Activated T-cell treated with anti-CD3 and anti-CD28 coated beads, Interleukin-2, amount 50 U/mL, for 72 hours (primary cell): Measurements from ENCODE around the gene HFE. TPM values are rescaled to one million over a fixed set of nuclear protein-coding genes. Genes with fewer than 3 reads are reported as not detected.
"Not testable (repeated sequence)": the region's sequence is repeated elsewhere in the genome, so short reads cannot be mapped to it uniquely, and the experiment has no call there.

ENCODE experiments used
- ATAC-seq, 2 donors: fragments of 150-1000 bp; cut with Tn5 transposase; replicated peaks in 1 of 2; 2 replicates each; pipeline ENCODE4 v1.10.0; 2021; ENCODE audit warnings: moderate library complexity in 2 of 2, mild to moderate bottlenecking in 1 of 2
- DNase-seq, 2 donors: peaks; one replicate each; pipeline ENCODE4 v3.0.0; 2021 to 2022; ENCODE audit warnings: mixed read lengths in 1 of 2
- H3K27ac Mint-ChIP-seq: one replicate; pipeline ENCODE4 v1.8.0; 2022; ENCODE audit warnings: mild to moderate bottlenecking, moderate library complexity, mixed read lengths
- H3K27me3 Mint-ChIP-seq: one replicate; pipeline ENCODE4 v1.8.0; 2022; ENCODE audit warnings: low read depth, mixed read lengths
- H3K36me3 Mint-ChIP-seq, 2 donors: one replicate each; pipeline ENCODE4 v1.8.0; 2022; ENCODE audit warnings: mixed read lengths in 2 of 2, mild to moderate bottlenecking in 1 of 2; ENCODE audit not compliant: insufficient read depth in 2 of 2
- H3K4me1 Mint-ChIP-seq: one replicate; pipeline ENCODE4 v1.8.0; 2022; ENCODE audit warnings: low read depth, mixed read lengths
- H3K4me3 Mint-ChIP-seq, 2 donors: one replicate each; pipeline ENCODE4 v1.8.0; 2022; ENCODE audit warnings: mild to moderate bottlenecking in 2 of 2, mixed read lengths in 2 of 2, moderate library complexity in 2 of 2
- H3K9me3 Mint-ChIP-seq, 2 donors: one replicate each; pipeline ENCODE4 v1.8.0; 2022; ENCODE audit warnings: mixed read lengths in 2 of 2
- total RNA-seq, 2 donors: library from RNA; stranded (reverse); gene quantifications; one replicate each; pipeline ENCODE4 v1.2.3, GENCODE V29; 2022

The HFE gene
- total RNA-seq, 2 donors from 2014 or later: 1.3 to 1.9 TPM

DNA sequence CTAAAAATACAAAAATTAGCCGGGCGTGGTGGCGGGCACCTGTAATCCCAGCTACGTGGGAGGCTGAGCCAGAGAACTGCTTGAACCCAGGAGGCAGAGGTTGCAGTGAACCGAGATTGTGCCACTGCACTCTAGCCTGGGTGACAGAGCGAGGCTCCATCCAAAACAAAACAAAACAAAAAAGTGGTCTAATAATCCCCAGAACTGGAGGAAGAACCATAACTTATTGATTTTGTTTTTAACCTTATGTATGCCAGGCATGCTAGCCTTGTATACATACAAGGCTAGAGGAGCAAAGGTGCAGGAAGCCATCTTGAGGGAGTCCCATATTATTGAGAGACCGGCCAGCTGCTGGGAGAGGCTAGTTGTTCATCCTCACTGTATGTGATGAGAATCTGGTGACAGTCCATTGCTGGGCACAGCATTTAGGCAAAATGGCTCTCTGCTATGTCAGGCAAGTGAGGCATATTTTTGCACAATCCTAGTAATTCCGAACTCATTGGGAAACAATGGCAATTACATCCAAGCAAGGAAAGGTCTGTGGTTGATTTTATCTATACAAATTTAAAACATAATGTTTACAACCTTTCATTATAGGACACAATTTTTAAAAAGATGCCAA is 18.0 kb downstream of the HFE start:
- no peaks in the 10 kb centered on the region for H3K9me3 Mint-ChIP-seq
- DNase-seq (no peak), ATAC-seq (no peak)
- H3K4me1 Mint-ChIP-seq: peaks cover 23% of the 10 kb centered on the region
- H3K4me3 Mint-ChIP-seq: no peak overlapping the region
- peaks cover 0 to 1% of the 10 kb centered on the region in 2 donors for H3K36me3 Mint-ChIP-seq
- H3K27ac Mint-ChIP-seq: no peak overlapping the region
- no peaks in the 10 kb centered on the region for H3K27me3 Mint-ChIP-seq

DNA sequence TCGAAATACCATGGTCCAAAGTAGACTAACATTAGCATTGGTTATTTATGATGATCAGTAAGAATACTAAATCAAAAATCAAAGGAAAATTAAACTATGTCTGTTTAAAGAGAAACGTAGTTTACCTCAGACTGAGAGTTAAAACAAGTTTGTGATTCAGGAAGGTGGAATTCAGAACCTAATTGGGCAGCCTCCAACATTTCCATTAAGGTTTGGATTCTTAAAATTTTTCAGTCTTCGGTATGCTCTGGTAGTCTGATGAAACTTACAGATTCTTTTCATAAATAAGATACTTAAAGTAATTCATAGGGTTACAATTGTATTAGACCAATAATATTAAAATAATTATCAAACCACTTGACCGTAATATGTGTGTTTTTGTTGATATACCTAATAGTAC is 18.6 kb downstream of the HFE start:
- Mint-ChIP-seq H3K27ac (no peak overlapping the region), H3K36me3 (peaks cover 0 to 1% of the 10 kb centered on the region in 2 donors), H3K27me3 (no peaks in the 10 kb centered on the region), H3K9me3 (no peaks in the 10 kb centered on the region), H3K4me3 (no peak overlapping the region), H3K4me1 (peaks cover 23% of the 10 kb centered on the region)
- ATAC-seq (no peak), DNase-seq (no peak)

DNA sequence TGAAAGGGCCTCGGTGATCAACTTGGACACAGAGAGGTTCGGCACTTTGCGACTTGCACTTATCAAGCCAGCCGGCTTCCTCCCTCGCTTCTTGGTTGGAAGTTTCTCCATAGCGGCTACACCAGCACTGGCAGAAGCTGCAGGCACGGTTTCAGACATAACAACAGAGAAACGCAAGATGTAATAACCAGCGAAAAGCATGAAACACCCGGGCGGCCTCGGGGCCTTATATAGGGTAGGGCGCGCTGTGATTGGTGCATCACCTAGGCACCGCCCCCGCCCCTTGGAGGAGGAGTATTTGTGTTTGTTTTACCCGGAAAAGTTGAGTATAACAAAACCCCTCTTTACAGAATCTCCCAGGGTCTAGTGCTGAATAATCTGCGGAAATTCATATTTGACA is 20.7 kb downstream of the HFE start:
- Mint-ChIP-seq H3K27me3 (no peaks in the 10 kb centered on the region), H3K27ac (no peak overlapping the region), H3K9me3 (no peaks in the 10 kb centered on the region), H3K4me1 (peaks cover 21% of the 10 kb centered on the region), H3K4me3 (no peak overlapping the region), H3K36me3 (peaks cover 0 to 1% of the 10 kb centered on the region in 2 donors)
- ATAC-seq (no peak), DNase-seq (no peak)

- no peaks in the 10 kb centered on the region for H3K27me3 Mint-ChIP-seq
- DNase-seq: no peak
- no peak overlapping the region for H3K4me3 Mint-ChIP-seq
- peaks cover 5% of the 10 kb centered on the region for H3K4me1 Mint-ChIP-seq
- H3K9me3 Mint-ChIP-seq: no peaks in the 10 kb centered on the region
- H3K27ac Mint-ChIP-seq: no peak overlapping the region
- ATAC-seq: no peak
- H3K36me3 Mint-ChIP-seq: no peaks in the 10 kb centered on the region
Measured at GRCh38 chr6:26109772-26110171, 22.5 kb downstream of the HFE start.

- H3K27ac Mint-ChIP-seq: no peak overlapping the region
- no peaks in the 10 kb centered on the region for H3K27me3 Mint-ChIP-seq
- DNase-seq (no peak), ATAC-seq (no peak)
- no peak overlapping the region for H3K4me3 Mint-ChIP-seq
- H3K9me3 Mint-ChIP-seq: no peaks in the 10 kb centered on the region
- no peaks in the 10 kb centered on the region for H3K36me3 Mint-ChIP-seq
- peaks cover 18% of the 10 kb centered on the region for H3K4me1 Mint-ChIP-seq
Measured at GRCh38 chr6:26113570-26113969, 26.3 kb downstream of the HFE start.

GRCh38 chr6:26115226-26115625 is 28.0 kb downstream of the HFE start:
- no peaks in the 10 kb centered on the region for H3K36me3 Mint-ChIP-seq
- ATAC-seq (peak; percentile 39 to 46), DNase-seq (no peak)
- H3K27ac Mint-ChIP-seq: no peak overlapping the region
- peak overlapping the region in 1 of 2 donors; percentile 10 for H3K4me3 Mint-ChIP-seq
- peaks cover 13% of the 10 kb centered on the region for H3K4me1 Mint-ChIP-seq
- H3K9me3 Mint-ChIP-seq: no peaks in the 10 kb centered on the region
- H3K27me3 Mint-ChIP-seq: no peaks in the 10 kb centered on the region

DNA sequence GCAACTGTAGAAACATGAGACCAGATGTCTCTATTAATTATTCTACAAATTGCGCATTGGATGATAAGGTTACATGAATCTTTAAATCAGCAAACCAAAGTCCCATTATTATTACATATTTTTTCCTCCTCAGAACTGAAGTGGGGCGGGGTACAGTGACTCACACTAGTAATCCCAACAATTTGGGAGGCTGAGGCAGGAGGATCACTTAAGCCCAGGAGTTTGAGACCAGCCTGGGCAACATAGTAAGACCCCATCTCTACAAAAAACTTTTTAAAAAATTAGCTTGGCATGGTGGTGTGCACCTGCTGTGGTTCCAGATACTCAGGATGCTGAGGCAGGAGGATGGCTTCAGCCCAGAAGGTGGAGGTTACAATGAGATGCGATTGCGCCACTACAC is 29.0 kb downstream of the HFE start:
- Mint-ChIP-seq H3K27me3 (no peaks in the 10 kb centered on the region), H3K4me1 (peaks cover 15% of the 10 kb centered on the region), H3K27ac (no peak overlapping the region), H3K36me3 (no peaks in the 10 kb centered on the region), H3K9me3 (no peaks in the 10 kb centered on the region), H3K4me3 (no peak overlapping the region)
- DNase-seq (no peak), ATAC-seq (no peak)

GRCh38 chr6:26118999-26119398 is 31.8 kb downstream of the HFE start:
- H3K9me3 Mint-ChIP-seq: no peaks in the 10 kb centered on the region
- peaks cover 1 to 5% of the 10 kb centered on the region in 2 donors for H3K36me3 Mint-ChIP-seq
- no peaks in the 10 kb centered on the region for H3K27me3 Mint-ChIP-seq
- no peak overlapping the region for H3K27ac Mint-ChIP-seq
- ATAC-seq: no peak
- no peak for DNase-seq
- no peak overlapping the region for H3K4me3 Mint-ChIP-seq
- H3K4me1 Mint-ChIP-seq: peaks cover 38% of the 10 kb centered on the region

- H3K4me3 Mint-ChIP-seq, H3K27ac Mint-ChIP-seq, ATAC-seq, H3K27me3 Mint-ChIP-seq, H3K9me3 Mint-ChIP-seq, DNase-seq: not testable (repeated sequence)
- peaks cover 9 to 12% of the 10 kb centered on the region in 2 donors for H3K36me3 Mint-ChIP-seq
- peaks cover 35% of the 10 kb centered on the region for H3K4me1 Mint-ChIP-seq
Measured at GRCh38 chr6:26120115-26120514, 32.9 kb downstream of the HFE start.

DNA sequence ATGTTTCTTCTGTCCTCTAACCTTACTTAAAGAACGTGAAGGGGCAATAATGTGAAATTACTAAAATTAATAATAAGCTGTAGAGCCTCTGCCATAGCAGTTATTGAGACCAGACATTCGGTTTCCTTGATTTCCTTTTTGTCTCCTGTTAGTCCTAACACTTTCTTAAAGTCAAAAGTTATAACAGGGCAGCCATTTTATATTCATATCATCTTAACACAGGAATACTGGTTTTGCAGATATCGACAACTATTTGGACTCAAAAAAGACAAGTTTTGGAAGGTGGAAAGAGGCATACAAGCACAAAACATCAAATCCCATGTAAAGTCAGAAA is 33.5 kb downstream of the HFE start:
- no peak for ATAC-seq
- DNase-seq: no peak
- peaks cover 12% of the 10 kb centered on the region in 2 donors for H3K36me3 Mint-ChIP-seq
- no peaks in the 10 kb centered on the region for H3K27me3 Mint-ChIP-seq
- peak overlapping the region in 1 of 2 donors; percentile 68 for H3K4me3 Mint-ChIP-seq
- H3K4me1 Mint-ChIP-seq: peaks cover 28% of the 10 kb centered on the region
- no peaks in the 10 kb centered on the region for H3K9me3 Mint-ChIP-seq
- H3K27ac Mint-ChIP-seq: peak overlapping the region; percentile 88

DNA sequence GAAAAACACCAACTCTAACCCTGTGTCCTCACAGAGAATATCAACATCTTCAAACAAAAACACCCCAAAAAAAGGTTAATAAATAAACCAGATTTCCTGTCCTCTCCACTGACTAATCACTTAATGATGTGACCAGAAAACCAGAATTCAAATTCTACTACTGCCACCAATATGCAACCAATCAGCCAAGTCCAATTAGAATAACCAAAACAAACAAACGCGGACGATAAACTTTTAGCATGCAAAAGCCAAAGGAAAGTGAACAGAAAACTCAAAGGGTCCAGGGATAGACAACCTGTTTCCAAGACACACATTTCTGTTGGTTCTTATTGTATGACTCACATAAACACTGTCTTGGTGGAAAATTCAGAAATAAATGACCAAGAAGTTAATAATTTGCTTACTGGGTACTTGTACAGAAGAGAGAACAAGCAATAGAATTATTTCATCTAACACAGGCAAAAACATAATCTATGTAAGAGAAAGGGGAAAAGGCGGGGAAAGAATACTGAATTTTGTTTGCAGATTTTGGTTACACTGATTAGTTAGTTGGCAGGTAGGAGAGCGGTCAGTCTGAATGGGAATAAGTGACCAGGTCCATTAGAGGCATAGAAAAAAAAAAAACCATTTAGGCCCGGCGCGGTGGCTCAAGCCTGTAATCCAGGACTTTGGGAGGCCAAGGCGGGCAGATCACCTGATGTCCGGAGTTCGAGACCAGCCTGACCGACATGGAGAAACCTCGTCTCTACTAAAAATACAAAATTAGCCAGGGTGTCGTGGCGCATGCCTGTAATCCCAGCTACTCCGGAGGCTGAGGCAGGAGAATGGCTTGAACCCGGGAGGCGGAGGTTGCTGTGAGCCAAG is 34.1 kb downstream of the HFE start:
- no peak for ATAC-seq
- DNase-seq: no peak
- Mint-ChIP-seq H3K4me1 (peaks cover 25% of the 10 kb centered on the region), H3K27ac (peak overlapping the region; percentile 88), H3K4me3 (peak overlapping the region; percentile 67 to 68), H3K36me3 (peaks cover 13 to 17% of the 10 kb centered on the region in 2 donors), H3K27me3 (no peaks in the 10 kb centered on the region), H3K9me3 (no peaks in the 10 kb centered on the region)

DNA sequence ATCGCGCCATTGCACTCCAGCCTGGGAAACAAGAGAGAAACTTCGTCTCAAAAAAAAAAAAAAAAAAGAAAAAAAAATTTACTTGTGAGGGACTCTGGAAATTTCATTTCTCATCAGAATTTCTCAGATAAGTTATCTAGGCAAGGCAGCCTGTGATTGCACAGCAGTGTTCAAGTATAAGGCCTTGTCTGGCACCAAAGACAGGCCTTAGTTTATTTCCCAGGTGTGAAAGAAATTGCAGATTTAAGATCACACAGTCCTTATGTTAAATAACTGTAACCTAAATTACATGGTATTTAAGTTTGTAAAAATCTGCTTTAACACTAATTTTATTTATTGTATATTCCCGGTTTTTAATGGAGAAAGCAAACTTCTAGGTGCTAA is 34.8 kb downstream of the HFE start:
- DNase-seq (no peak), ATAC-seq (no peak)
- Mint-ChIP-seq H3K9me3 (no peaks in the 10 kb centered on the region), H3K27ac (peak overlapping the region; percentile 98), H3K4me3 (peak overlapping the region; percentile 99 to 100), H3K27me3 (no peaks in the 10 kb centered on the region), H3K36me3 (peaks cover 20 to 23% of the 10 kb centered on the region in 2 donors), H3K4me1 (peaks cover 32% of the 10 kb centered on the region)

DNA sequence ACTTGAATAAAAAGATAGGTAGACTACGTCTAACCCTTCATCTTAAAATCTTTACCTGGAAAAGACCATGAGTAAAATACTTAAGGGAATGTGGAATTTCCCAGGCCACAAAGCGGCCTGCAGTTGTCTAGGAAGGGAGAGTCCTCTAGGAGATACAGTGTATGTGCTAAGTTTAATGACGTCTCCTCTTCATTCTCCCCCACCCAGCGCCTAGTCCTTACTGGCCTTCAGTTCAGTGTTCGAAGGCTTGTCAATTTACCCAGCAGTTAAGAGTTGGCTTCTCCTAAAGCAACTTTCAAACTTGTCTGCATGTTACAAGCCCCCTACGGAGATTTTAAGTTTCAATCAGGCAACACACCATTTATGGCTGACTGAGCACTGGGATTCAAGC is 35.2 kb downstream of the HFE start:
- no peak for ATAC-seq
- peaks cover 21 to 27% of the 10 kb centered on the region in 2 donors for H3K36me3 Mint-ChIP-seq

More for the DNA sequence above, 35.2 kb downstream of the HFE start:
- Mint-ChIP-seq H3K9me3 (no peaks in the 10 kb centered on the region), H3K27ac (peak overlapping the region; percentile 98), H3K4me3 (peak overlapping the region; percentile 99 to 100), H3K4me1 (peaks cover 34% of the 10 kb centered on the region), H3K27me3 (no peaks in the 10 kb centered on the region)
- peak in 1 of 2 donors; percentile 43 for DNase-seq
